SK-N-SH (cell line): ENCODE results near the gene CCR3.

ENCODE experiments used
- CTCF ChIP-seq: fragments of 200-600 bp; sonication (generic); IDR thresholded peaks from 2 replicates; pipeline ENCODE4 v1.6.1; 2017; ENCODE audit warnings: antibody characterized with exemption, mild to moderate bottlenecking, moderate library complexity
- EP300 ChIP-seq, 2 experiments: IDR thresholded peaks; 2 replicates each; pipeline versions ENCODE4 v1.4.0 to v1.6.1; 2012; ENCODE audit warnings: borderline replicate concordance in 1 of 2, low read depth in 1 of 2, low read length in 1 of 2
- RAD21 ChIP-seq: IDR thresholded peaks from 2 replicates; pipeline ENCODE4 v1.6.1; 2012; ENCODE audit warnings: mild to moderate bottlenecking, low read length

- TF ChIP-seq RAD21 (no peak), CTCF (no peak), EP300 (IDR thresholded peaks at IDR 0.05; ENCODE audit: borderline replicate concordance in 1 of 2, low read depth in 1 of 2, low read length in 1 of 2) (no peak)
These were observed 6.8 kb upstream of the CCR3 start for GRCh38 chr3:46235425-46235824.
